ENCODE data around the gene TEX52. TPM values are rescaled to one million over a fixed set of nuclear protein-coding genes. Genes with fewer than 3 reads are reported as not detected.

Gene TEX52
- polyA plus RNA-seq, 1 donor from 2014 or later, result not detected

DNA sequence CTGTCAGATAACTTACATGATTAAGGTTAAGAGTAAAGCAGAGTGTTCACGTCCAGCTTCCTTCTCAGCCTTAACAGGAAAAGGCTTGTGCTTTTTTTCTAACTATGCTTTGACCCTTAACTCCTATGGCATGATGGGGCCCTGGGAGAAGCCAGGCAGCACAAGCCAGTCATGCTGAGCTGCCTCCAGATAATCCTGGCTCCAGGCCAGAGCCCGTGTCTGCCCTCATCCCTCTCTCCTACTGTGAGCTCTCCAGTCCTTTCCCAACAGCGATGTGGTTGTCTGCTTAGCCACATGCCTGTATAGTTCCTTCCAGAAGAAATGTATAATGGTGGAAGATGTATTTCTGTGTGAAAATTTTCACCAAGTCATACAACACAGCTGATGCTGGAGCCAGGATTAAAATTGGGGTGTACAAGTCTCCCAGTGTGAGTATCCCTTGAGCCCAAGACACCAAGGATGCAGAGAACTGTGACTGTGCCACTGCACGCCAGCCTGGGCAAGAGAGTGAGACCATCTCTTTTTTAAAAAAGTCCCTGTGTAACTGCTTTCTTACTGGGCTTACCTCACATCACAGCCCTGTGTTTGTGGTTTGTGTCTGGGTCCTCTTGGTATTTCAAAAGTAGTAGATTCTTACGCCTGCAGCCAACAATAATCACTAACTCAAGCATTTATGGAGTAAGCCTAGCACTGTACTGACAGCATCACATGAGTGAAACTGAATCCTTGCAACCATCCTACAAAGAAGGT, 52.3 kb downstream of the TEX52 start:
- Histone ChIP-seq H3K27me3 (ENCODE audit: insufficient read depth, low read depth, low read length) (no peaks in the 10 kb centered on the region), H3K4me3 (ENCODE audit: low read length) (no peak overlapping the region), H3K9me3 (ENCODE audit: low read length) (no peaks in the 10 kb centered on the region), H3K27ac (ENCODE audit: low read length) (no peak overlapping the region), H3K79me2 (replicated peaks; ENCODE audit: insufficient read depth, low read length) (no peaks in the 10 kb centered on the region), H4K20me1 (ENCODE audit: insufficient read depth) (no peaks in the 10 kb centered on the region), H3K9ac (ENCODE audit: low read length) (no peak overlapping the region), H3K36me3 (ENCODE audit: insufficient read depth, low read length) (peaks cover 6% of the 10 kb centered on the region), H2AFZ (ENCODE audit: low read depth, low read length) (no peak overlapping the region), H3K9me2 (ENCODE audit: insufficient read depth, low read length) (no peaks in the 10 kb centered on the region), H3K4me2 (ENCODE audit: low read length) (no peak overlapping the region), H3F3A (ENCODE audit: insufficient read depth, low read length, poor library complexity, severe bottlenecking) (no peaks in the 10 kb centered on the region)
- TF ChIP-seq TAF1 (IDR thresholded peaks at IDR 0.05; ENCODE audit: low read depth) (no peak), EP300 (conservative IDR thresholded peaks at IDR 0.05; ENCODE audit: poor library complexity, severe bottlenecking) (no peak), RAD21 (conservative IDR thresholded peaks at IDR 0.05) (no peak), POLR2AphosphoS5 (IDR thresholded peaks at IDR 0.05) (no peak)

DNA sequence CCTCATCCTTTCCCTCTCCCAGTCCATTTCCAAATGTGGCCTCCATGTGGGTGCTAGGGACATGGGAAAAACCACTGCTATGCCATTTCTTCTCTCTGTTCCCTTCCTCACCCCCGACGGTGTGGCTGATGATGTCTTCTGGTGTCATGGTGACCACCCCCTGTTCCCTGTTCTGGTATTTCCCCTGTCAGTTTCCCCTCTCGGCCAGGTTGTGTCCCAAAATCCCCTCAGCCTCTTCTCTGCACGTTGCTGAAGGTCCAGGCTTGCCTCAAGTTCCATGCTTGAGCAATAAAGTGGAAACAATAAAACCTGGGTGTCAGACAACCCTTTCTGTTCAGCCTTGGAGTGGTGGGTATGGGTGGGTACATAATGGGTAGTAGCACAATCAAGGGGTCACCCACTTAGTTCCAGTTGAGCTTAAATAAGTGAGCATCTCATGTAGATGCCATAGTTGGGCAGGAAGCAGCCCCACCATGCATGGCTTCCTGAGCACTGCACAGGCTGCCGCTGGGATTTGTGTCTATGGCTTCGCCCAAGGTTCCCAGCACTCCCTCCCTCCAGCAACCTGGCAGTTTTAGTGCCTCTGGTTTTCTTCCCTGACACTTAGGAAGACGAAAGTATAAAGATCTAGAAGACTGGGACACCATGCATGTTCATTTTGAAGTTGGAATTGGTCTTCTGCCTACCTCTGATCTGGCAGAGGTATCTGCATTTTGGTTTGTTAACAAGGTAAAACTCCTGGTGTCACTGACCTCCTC, 53.0 kb downstream of the TEX52 start:
- no peak overlapping the region for H3K9ac ChIP-seq (ENCODE audit: low read length)
- H3K27me3 ChIP-seq (ENCODE audit: insufficient read depth, low read depth, low read length), result no peaks in the 10 kb centered on the region
- H3K4me3 ChIP-seq (ENCODE audit: low read length), result no peak overlapping the region
- no peak overlapping the region for H2AFZ ChIP-seq (ENCODE audit: low read depth, low read length)
- no peaks in the 10 kb centered on the region for H3K9me2 ChIP-seq (ENCODE audit: insufficient read depth, low read length)
- H3K9me3 ChIP-seq (ENCODE audit: low read length), result no peaks in the 10 kb centered on the region
- no peak overlapping the region for H3K27ac ChIP-seq (ENCODE audit: low read length)
- TF ChIP-seq POLR2AphosphoS5 (IDR thresholded peaks at IDR 0.05) (no peak), EP300 (conservative IDR thresholded peaks at IDR 0.05; ENCODE audit: poor library complexity, severe bottlenecking) (no peak), EZH2 (IDR thresholded peaks at IDR 0.05; ENCODE audit: borderline replicate concordance, insufficient read depth, low read length, poor library complexity, severe bottlenecking) (no peak), TAF1 (IDR thresholded peaks at IDR 0.05; ENCODE audit: low read depth) (no peak), RAD21 (conservative IDR thresholded peaks at IDR 0.05) (no peak), REST (IDR thresholded peaks at IDR 0.05; ENCODE audit: borderline replicate concordance) (no peak)
- TF ChIP-seq, protein P1, sequence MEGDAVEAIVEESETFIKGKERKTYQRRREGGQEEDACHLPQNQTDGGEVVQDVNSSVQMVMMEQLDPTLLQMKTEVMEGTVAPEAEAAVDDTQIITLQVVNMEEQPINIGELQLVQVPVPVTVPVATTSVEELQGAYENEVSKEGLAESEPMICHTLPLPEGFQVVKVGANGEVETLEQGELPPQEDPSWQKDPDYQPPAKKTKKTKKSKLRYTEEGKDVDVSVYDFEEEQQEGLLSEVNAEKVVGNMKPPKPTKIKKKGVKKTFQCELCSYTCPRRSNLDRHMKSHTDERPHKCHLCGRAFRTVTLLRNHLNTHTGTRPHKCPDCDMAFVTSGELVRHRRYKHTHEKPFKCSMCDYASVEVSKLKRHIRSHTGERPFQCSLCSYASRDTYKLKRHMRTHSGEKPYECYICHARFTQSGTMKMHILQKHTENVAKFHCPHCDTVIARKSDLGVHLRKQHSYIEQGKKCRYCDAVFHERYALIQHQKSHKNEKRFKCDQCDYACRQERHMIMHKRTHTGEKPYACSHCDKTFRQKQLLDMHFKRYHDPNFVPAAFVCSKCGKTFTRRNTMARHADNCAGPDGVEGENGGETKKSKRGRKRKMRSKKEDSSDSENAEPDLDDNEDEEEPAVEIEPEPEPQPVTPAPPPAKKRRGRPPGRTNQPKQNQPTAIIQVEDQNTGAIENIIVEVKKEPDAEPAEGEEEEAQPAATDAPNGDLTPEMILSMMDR (IDR thresholded peaks at IDR 0.05; ENCODE audit: poor library complexity, severe bottlenecking), result no peak
- no peaks in the 10 kb centered on the region for H3F3A ChIP-seq (ENCODE audit: insufficient read depth, low read length, poor library complexity, severe bottlenecking)
- peaks cover 6% of the 10 kb centered on the region for H3K36me3 ChIP-seq (ENCODE audit: insufficient read depth, low read length)
- H4K20me1 ChIP-seq (ENCODE audit: insufficient read depth), result no peaks in the 10 kb centered on the region
- no peaks in the 10 kb centered on the region for H3K79me2 ChIP-seq (replicated peaks; ENCODE audit: insufficient read depth, low read length)
- no peak overlapping the region for H3K4me2 ChIP-seq (ENCODE audit: low read length)
